Measurements from ENCODE around the gene IL31.
A peak's percentile ranks its signal among the peaks of the same experiment; 100 is the strongest.

Gene IL31

DNA sequence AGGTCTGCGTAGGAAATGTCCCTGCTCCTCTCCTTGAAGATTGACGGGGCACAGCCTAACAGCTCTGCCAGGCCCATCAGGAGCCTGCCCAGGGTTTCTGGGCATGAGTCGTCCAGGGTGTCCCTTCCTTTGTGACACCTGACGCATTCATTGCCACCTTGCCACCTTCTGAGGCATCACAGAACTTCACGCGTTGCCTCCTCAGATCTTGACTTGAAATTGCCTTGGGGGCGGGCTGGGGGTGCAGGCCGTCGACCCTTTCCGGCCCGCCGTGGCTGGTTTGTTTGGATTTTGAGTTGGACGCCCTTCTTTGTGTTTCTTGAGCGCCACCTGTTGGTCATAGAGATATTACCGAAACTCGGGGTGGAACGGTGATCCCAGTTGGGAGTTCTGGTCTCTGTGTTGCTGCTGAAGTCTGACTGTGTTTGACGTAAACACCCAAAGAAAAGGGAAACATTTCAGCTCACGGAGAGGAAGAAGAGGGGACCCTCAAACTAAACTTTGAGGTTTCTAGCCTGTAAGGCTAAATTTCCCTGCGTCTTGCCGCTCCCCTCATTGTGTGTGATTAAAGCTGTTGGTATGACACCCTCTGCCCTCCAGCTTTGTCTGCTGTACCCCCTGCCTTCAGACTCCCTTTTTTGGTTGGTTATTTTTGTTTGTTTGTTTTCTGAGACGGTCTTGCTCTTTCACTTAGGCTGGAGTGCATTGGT, 50.8 kb downstream of the IL31 start:
- Histone ChIP-seq H3K27me3 (ENCODE audit: insufficient read depth, low read depth, severe bottlenecking) (no peaks in the 10 kb centered on the region), H3K36me3 (no peaks in the 10 kb centered on the region), H3K4me3 (ENCODE audit: low read depth, low read length) (no peak overlapping the region), H3K27ac (no peak overlapping the region), H3K9me3 (ENCODE audit: severe bottlenecking) (no peaks in the 10 kb centered on the region)
- TF ChIP-seq, protein P1, sequence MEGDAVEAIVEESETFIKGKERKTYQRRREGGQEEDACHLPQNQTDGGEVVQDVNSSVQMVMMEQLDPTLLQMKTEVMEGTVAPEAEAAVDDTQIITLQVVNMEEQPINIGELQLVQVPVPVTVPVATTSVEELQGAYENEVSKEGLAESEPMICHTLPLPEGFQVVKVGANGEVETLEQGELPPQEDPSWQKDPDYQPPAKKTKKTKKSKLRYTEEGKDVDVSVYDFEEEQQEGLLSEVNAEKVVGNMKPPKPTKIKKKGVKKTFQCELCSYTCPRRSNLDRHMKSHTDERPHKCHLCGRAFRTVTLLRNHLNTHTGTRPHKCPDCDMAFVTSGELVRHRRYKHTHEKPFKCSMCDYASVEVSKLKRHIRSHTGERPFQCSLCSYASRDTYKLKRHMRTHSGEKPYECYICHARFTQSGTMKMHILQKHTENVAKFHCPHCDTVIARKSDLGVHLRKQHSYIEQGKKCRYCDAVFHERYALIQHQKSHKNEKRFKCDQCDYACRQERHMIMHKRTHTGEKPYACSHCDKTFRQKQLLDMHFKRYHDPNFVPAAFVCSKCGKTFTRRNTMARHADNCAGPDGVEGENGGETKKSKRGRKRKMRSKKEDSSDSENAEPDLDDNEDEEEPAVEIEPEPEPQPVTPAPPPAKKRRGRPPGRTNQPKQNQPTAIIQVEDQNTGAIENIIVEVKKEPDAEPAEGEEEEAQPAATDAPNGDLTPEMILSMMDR (IDR thresholded peaks at IDR 0.05; ENCODE audit: low read depth, low read length): peak; percentile 68
- DNase-seq: peak; percentile 62

All from WERI-Rb-1 (cell line).